Measurements from ENCODE around the gene LRRC4C.
"Not testable (repeated sequence)": the region's sequence is repeated elsewhere in the genome, so short reads cannot be mapped to it uniquely, and the experiment has no call there.

The LRRC4C gene

GRCh38 chr11:40867991-40868632 is 591.3 kb downstream of the LRRC4C start:
- Histone ChIP-seq H4K20me1 (ENCODE audit: insufficient read depth, low read length) (no peaks in the 10 kb centered on the region), H2AFZ (ENCODE audit: low read depth, low read length) (no peak overlapping the region), H3K27me3 (ENCODE audit: insufficient read depth, low read length, poor library complexity) (no peaks in the 10 kb centered on the region), H3K4me2 (ENCODE audit: insufficient read depth, low read length) (no peak overlapping the region), H3K9me3 (ENCODE audit: insufficient read depth, low read length, severe bottlenecking) (no peaks in the 10 kb centered on the region), H3K79me2 (ENCODE audit: insufficient read depth, low read length) (no peaks in the 10 kb centered on the region), H3K4me3 (ENCODE audit: low read depth in 1 of 2, low read length in 2 of 2) (no peak overlapping the region), H3K27ac (ENCODE audit: low read length) (no peak overlapping the region), H3K36me3 (ENCODE audit: insufficient read depth, low read length) (no peaks in the 10 kb centered on the region), H3K4me1 (ENCODE audit: insufficient read depth, low read length) (no peaks in the 10 kb centered on the region), H3K9ac (ENCODE audit: low read depth, low read length) (no peak overlapping the region)
- TF ChIP-seq, protein P1, sequence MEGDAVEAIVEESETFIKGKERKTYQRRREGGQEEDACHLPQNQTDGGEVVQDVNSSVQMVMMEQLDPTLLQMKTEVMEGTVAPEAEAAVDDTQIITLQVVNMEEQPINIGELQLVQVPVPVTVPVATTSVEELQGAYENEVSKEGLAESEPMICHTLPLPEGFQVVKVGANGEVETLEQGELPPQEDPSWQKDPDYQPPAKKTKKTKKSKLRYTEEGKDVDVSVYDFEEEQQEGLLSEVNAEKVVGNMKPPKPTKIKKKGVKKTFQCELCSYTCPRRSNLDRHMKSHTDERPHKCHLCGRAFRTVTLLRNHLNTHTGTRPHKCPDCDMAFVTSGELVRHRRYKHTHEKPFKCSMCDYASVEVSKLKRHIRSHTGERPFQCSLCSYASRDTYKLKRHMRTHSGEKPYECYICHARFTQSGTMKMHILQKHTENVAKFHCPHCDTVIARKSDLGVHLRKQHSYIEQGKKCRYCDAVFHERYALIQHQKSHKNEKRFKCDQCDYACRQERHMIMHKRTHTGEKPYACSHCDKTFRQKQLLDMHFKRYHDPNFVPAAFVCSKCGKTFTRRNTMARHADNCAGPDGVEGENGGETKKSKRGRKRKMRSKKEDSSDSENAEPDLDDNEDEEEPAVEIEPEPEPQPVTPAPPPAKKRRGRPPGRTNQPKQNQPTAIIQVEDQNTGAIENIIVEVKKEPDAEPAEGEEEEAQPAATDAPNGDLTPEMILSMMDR (IDR thresholded peaks at IDR 0.05; ENCODE audit: borderline replicate concordance, extremely low read depth, low read length, poor library complexity, severe bottlenecking), result no peak
- no peak for TF ChIP-seq EZH2 (IDR thresholded peaks at IDR 0.05; ENCODE audit: borderline replicate concordance, low read depth, low read length, severe bottlenecking)
- no peak for ATAC-seq (ENCODE audit: insufficient read depth, low read depth)
- no peak for DNase-seq

DNA sequence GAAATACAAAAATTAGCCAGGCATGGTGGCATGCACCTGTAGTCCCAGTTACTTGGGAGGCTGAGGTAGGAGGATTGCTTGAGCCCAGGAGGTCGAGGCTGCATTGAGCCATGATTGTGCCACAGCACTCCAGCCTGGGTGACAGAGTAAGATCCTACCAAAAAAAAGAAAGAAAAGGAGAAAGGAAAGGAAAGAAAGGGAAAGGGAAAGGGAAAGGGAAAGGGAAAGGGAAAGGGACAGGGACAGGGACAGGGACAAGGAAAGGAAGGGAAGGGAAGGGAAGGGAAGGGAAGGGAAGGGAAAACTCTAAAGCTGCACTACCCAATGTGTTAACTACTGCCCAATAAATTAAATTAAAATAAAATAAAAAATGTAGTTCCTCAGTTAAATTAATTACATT is 601.7 kb downstream of the LRRC4C start:
- not testable (repeated sequence) for H3K4me1 ChIP-seq (ENCODE audit: insufficient read depth, low read length); H3K79me2 ChIP-seq (ENCODE audit: insufficient read depth, low read length); H3K9me3 ChIP-seq (ENCODE audit: insufficient read depth, low read length, severe bottlenecking); H4K20me1 ChIP-seq (ENCODE audit: insufficient read depth, low read length); H3K36me3 ChIP-seq (ENCODE audit: insufficient read depth, low read length); H3K4me2 ChIP-seq (ENCODE audit: insufficient read depth, low read length); ATAC-seq (ENCODE audit: insufficient read depth, low read depth); H3K9ac ChIP-seq (ENCODE audit: low read depth, low read length); H3K4me3 ChIP-seq (ENCODE audit: low read depth in 1 of 2, low read length in 2 of 2); H2AFZ ChIP-seq (ENCODE audit: low read depth, low read length); DNase-seq; H3K27me3 ChIP-seq (ENCODE audit: insufficient read depth, low read length, poor library complexity); H3K27ac ChIP-seq (ENCODE audit: low read length)

- TF ChIP-seq, protein P1 (IDR thresholded peaks at IDR 0.05; ENCODE audit: borderline replicate concordance, extremely low read depth, low read length, poor library complexity, severe bottlenecking), result no peak
- TF ChIP-seq EZH2 (IDR thresholded peaks at IDR 0.05; ENCODE audit: borderline replicate concordance, low read depth, low read length, severe bottlenecking), result no peak
- H4K20me1 ChIP-seq (ENCODE audit: insufficient read depth, low read length), result no peaks in the 10 kb centered on the region
- no peak overlapping the region for H3K4me3 ChIP-seq (ENCODE audit: low read depth in 1 of 2, low read length in 2 of 2)
- no peak overlapping the region for H3K27ac ChIP-seq (ENCODE audit: low read length)
- H3K9ac ChIP-seq (ENCODE audit: low read depth, low read length), result no peak overlapping the region
- H3K4me2 ChIP-seq (ENCODE audit: insufficient read depth, low read length), result no peak overlapping the region
- DNase-seq (no peak), ATAC-seq (ENCODE audit: insufficient read depth, low read depth) (no peak)
- H3K27me3 ChIP-seq (ENCODE audit: insufficient read depth, low read length, poor library complexity), result no peaks in the 10 kb centered on the region
- H3K79me2 ChIP-seq (ENCODE audit: insufficient read depth, low read length), result no peaks in the 10 kb centered on the region
- no peaks in the 10 kb centered on the region for H3K36me3 ChIP-seq (ENCODE audit: insufficient read depth, low read length)
- H3K9me3 ChIP-seq (ENCODE audit: insufficient read depth, low read length, severe bottlenecking), result no peaks in the 10 kb centered on the region
- no peak overlapping the region for H2AFZ ChIP-seq (ENCODE audit: low read depth, low read length)
- H3K4me1 ChIP-seq (ENCODE audit: insufficient read depth, low read length), result no peaks in the 10 kb centered on the region
Measured at GRCh38 chr11:40842750-40843339, 616.6 kb downstream of the LRRC4C start.

- ATAC-seq (ENCODE audit: insufficient read depth, low read depth) (no peak), DNase-seq (no peak)
- Histone ChIP-seq H2AFZ (ENCODE audit: low read depth, low read length) (no peak overlapping the region), H3K79me2 (ENCODE audit: insufficient read depth, low read length) (no peaks in the 10 kb centered on the region), H3K4me2 (ENCODE audit: insufficient read depth, low read length) (no peak overlapping the region), H4K20me1 (ENCODE audit: insufficient read depth, low read length) (no peaks in the 10 kb centered on the region), H3K9ac (ENCODE audit: low read depth, low read length) (no peak overlapping the region), H3K4me1 (ENCODE audit: insufficient read depth, low read length) (no peaks in the 10 kb centered on the region), H3K4me3 (ENCODE audit: low read depth in 1 of 2, low read length in 2 of 2) (no peak overlapping the region), H3K9me3 (ENCODE audit: insufficient read depth, low read length, severe bottlenecking) (no peaks in the 10 kb centered on the region), H3K27me3 (ENCODE audit: insufficient read depth, low read length, poor library complexity) (no peaks in the 10 kb centered on the region), H3K36me3 (ENCODE audit: insufficient read depth, low read length) (no peaks in the 10 kb centered on the region), H3K27ac (ENCODE audit: low read length) (no peak overlapping the region)
- TF ChIP-seq, protein P1 (IDR thresholded peaks at IDR 0.05; ENCODE audit: borderline replicate concordance, extremely low read depth, low read length, poor library complexity, severe bottlenecking), result no peak
- no peak for TF ChIP-seq EZH2 (IDR thresholded peaks at IDR 0.05; ENCODE audit: borderline replicate concordance, low read depth, low read length, severe bottlenecking)
Measured at GRCh38 chr11:40841231-40841630, 618.2 kb downstream of the LRRC4C start.
